ENCODE data around the gene VGLL4. TPM values are rescaled to one million over a fixed set of nuclear protein-coding genes. Genes with fewer than 3 reads are reported as not detected.

Gene VGLL4
- total RNA-seq, 1 experiment from 2014 or later: 42.1 TPM

GRCh38 chr3:11580645-11581044, 63.1 kb downstream of the VGLL4 start:
- no peak overlapping the region for H3K4ac ChIP-seq (ENCODE audit: low read depth, low read length)
- H4K20me1 ChIP-seq (ENCODE audit: control insufficient read depth, insufficient read depth, insufficient read length): peaks cover 2% of the 10 kb centered on the region
- no peak overlapping the region for H3K18ac ChIP-seq (ENCODE audit: insufficient read length, low read depth, low read length)
- H3K23ac ChIP-seq (ENCODE audit: insufficient read length, low read depth, low read length): no peak overlapping the region
- H4K91ac ChIP-seq (ENCODE audit: insufficient read length, low read depth, low read length): no peak overlapping the region
- no peak overlapping the region for H2BK12ac ChIP-seq (ENCODE audit: insufficient read length, low read depth, low read length)
- no peak overlapping the region for H2AFZ ChIP-seq (ENCODE audit: low read length)
- peaks cover 7% of the 10 kb centered on the region for H3K23me2 ChIP-seq (ENCODE audit: insufficient read length, low read depth, low read length, poor library complexity, severe bottlenecking)
- TF ChIP-seq, protein P1, sequence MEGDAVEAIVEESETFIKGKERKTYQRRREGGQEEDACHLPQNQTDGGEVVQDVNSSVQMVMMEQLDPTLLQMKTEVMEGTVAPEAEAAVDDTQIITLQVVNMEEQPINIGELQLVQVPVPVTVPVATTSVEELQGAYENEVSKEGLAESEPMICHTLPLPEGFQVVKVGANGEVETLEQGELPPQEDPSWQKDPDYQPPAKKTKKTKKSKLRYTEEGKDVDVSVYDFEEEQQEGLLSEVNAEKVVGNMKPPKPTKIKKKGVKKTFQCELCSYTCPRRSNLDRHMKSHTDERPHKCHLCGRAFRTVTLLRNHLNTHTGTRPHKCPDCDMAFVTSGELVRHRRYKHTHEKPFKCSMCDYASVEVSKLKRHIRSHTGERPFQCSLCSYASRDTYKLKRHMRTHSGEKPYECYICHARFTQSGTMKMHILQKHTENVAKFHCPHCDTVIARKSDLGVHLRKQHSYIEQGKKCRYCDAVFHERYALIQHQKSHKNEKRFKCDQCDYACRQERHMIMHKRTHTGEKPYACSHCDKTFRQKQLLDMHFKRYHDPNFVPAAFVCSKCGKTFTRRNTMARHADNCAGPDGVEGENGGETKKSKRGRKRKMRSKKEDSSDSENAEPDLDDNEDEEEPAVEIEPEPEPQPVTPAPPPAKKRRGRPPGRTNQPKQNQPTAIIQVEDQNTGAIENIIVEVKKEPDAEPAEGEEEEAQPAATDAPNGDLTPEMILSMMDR (conservative IDR thresholded peaks at IDR 0.05): no peak
- Mint-ChIP-seq H3K36me3 (ENCODE audit: insufficient read depth in 1 of 3, low read depth in 3 of 3) (peaks cover 7 to 8% (median 7%) of the 10 kb centered on the region in 3 experiments), H3K4me3 (no peak overlapping the region), H3K4me1 (peaks cover 47% of the 10 kb centered on the region in 2 experiments), H3K27me3 (ENCODE audit: low read depth) (no peaks in the 10 kb centered on the region), H3K9me3 (no peaks in the 10 kb centered on the region), H3K27ac (no peak overlapping the region)
- no peak overlapping the region for H3K14ac ChIP-seq (ENCODE audit: insufficient read depth, low read length)
- H3K4me2 ChIP-seq (ENCODE audit: insufficient read depth, insufficient read length, low read length): no peak overlapping the region
- no peaks in the 10 kb centered on the region for H3K9me3 ChIP-seq (ENCODE audit: control insufficient read depth, low read depth, low read length)
- H3K56ac ChIP-seq (ENCODE audit: insufficient read length, low read depth, low read length): no peak overlapping the region
- no peak overlapping the region for H4K8ac ChIP-seq (replicated peaks; ENCODE audit: insufficient read length, low read depth, low read length)
- no peak overlapping the region for H3K9ac ChIP-seq (ENCODE audit: extremely low read depth, insufficient read length, low read length)
- no peak overlapping the region for H3K27ac ChIP-seq (ENCODE audit: insufficient read length, low read depth, low read length)
- no peak overlapping the region for H4K5ac ChIP-seq (ENCODE audit: insufficient read length, low read depth, low read length)
- no peaks in the 10 kb centered on the region for H3K27me3 ChIP-seq (ENCODE audit: insufficient read depth, low read length)
- H3K79me2 ChIP-seq (ENCODE audit: insufficient read depth, low read length): peaks cover 25% of the 10 kb centered on the region; the same call in 1 of the 2 replicates
- H2BK15ac ChIP-seq (ENCODE audit: low read depth, low read length): no peak overlapping the region
- peaks cover 10% of the 10 kb centered on the region for H3K79me1 ChIP-seq (ENCODE audit: insufficient read depth, low read depth, low read length, poor library complexity, severe bottlenecking)
- no peak overlapping the region for H2AK5ac ChIP-seq (ENCODE audit: insufficient read length, low read length)
- no peak overlapping the region for H2BK20ac ChIP-seq (ENCODE audit: low read depth, low read length, poor library complexity, severe bottlenecking)
- H3T11ph ChIP-seq (ENCODE audit: low read length): no peak overlapping the region
- DNase-seq: no peak
- no peak overlapping the region for H2BK120ac ChIP-seq (ENCODE audit: low read depth, low read length, poor library complexity, severe bottlenecking)
- peaks cover 13% of the 10 kb centered on the region for H3K4me1 ChIP-seq (ENCODE audit: insufficient read depth, low read length)
- WGBS (ENCODE audit: extremely low coverage, insufficient read length, low lambda C conversion rate): no CpG with 5 or more reads among the region's 2 CpGs
- no peak overlapping the region for H2BK5ac ChIP-seq (ENCODE audit: insufficient read length, low read length)

Measured in H9 (cell line).